ENCODE data around the gene FGF7. TPM values are rescaled to one million over a fixed set of nuclear protein-coding genes. Genes with fewer than 3 reads are reported as not detected.

The FGF7 gene
- total RNA-seq, 2 donors from 2014 or later = not detected

GRCh38 chr15:49530092-49530491 lies 107.0 kb downstream of the FGF7 start:
- H3K9ac ChIP-seq (ENCODE audit: extremely low read depth, low read length, poor library complexity, severe bottlenecking) = no peak overlapping the region
- H3K27ac ChIP-seq (ENCODE audit: low read depth, low read length) = no peak overlapping the region
- no peaks in the 10 kb centered on the region for H3K9me3 ChIP-seq (ENCODE audit: control insufficient read depth, low read length)
- 63% methylated on average over 1 of the region's 1 CpG; no CpG with 5 or more reads in 1 of the 2 experiments for WGBS, 2 experiments (ENCODE audit: insufficient coverage in 1 of 2, insufficient read length in 1 of 2)
- no peaks in the 10 kb centered on the region for H3K27me3 ChIP-seq (ENCODE audit: control insufficient read depth, insufficient read depth, low read length, poor library complexity, severe bottlenecking)
- H3K4me1 Mint-ChIP-seq = no peaks in the 10 kb centered on the region
- H3K27ac Mint-ChIP-seq = no peak overlapping the region
- no peak overlapping the region for H3K4me3 Mint-ChIP-seq
- H3K9me3 Mint-ChIP-seq = peaks cover 2% of the 10 kb centered on the region
- no peaks in the 10 kb centered on the region for H3K36me3 Mint-ChIP-seq (ENCODE audit: low read depth)
- H3K4me3 ChIP-seq (ENCODE audit: low read length) = no peak overlapping the region
- TF ChIP-seq CTCF (conservative IDR thresholded peaks at IDR 0.05) = no peak
- no peaks in the 10 kb centered on the region for H3K4me1 ChIP-seq (ENCODE audit: control insufficient read depth, insufficient read depth, low read length)
- no peaks in the 10 kb centered on the region for H3K36me3 ChIP-seq (ENCODE audit: control insufficient read depth, insufficient read depth, low read length)
- H3K27me3 Mint-ChIP-seq (ENCODE audit: insufficient read depth) = no peaks in the 10 kb centered on the region
- no peak for DNase-seq

Other genes with a start within 250 kb of the FGF7 start
- gene FAM227B, start 197.6 kb downstream of the FGF7 start, total RNA-seq = 1 to 10 TPM; 7.5 to 8.5 TPM
- gene DTWD1, start 197.8 kb downstream of the FGF7 start, total RNA-seq = 10 to 100 TPM; 39.6 to 40.4 TPM

Measured in endodermal cell (in vitro differentiated cells).